Epidermal melanocyte (primary cell): ENCODE data around the gene EIF2B2.
A peak's percentile ranks its signal among the peaks of the same experiment; 100 is the strongest.

Experiments
- DNase-seq: peaks from one replicate; pipeline ENCODE4 v3.0.0; 2011; ENCODE audit warnings: low spot score; ENCODE audit not compliant: insufficient read length

Gene EIF2B2

DNA sequence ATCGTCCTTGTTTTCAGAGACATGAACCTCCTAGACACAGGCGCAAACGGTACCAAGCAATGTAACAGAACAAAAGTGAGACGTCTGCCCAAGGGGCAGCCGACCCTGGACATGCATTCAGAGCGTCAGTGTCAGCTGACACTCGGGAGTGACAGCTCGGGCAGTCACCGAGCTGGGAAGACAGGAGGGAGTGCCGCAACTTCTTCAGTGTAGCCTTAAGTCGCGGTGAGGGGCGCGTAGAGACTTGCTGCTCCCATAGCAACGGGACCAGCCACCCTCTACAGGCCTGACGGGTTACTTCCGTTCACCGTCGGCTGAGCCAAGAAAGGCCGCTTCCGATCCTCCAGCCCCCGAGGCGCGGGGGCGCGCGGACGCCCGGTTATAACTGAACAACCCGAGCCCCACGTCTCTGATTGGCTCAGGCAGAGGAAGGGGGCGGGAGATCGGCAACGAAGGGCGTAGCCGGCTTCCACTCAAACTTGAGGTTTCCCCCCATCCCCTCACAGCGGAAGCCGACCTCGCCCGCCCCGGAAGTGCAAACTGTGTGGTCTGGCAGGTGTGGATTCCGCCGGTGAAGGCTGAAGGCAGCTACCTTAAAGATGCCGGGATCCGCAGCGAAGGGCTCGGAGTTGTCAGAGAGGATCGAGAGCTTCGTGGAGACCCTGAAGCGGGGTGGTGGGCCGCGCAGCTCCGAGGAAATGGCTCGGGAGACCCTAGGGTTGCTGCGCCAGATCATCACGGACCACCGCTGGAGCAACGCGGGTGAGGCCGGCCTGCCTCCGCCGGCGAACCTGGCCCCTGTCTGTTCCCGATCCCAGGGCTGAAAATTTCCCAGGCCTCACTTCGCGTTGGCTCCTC lies at the start of gene EIF2B2:
EIF2B2 (plus strand) TSS at position 530 of the 858 bp plus-strand sequence; CDS start at position 600, 70 bp downstream.
- DNase-seq, result peak; percentile 86

DNA sequence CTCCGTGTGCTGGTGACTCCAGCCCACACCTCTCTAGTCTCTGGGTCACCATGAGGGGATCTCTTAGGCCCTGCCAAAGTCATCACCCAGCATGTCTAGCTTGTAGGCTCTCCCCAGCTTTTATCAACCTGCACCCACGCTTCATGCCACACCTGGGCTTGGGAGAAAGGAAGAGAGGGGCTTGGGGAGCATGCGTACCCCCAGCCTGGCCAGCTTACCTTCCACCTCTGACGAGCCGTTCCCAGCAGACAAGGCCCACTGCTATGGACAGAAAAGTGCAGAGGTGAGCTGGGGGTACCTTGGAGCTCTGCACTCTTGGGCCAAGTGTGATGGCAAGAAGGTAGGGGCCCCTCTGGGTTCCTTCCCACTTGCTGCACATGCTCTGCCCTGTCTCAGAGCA lies 49.0 kb upstream of the EIF2B2 start:
- no peak for DNase-seq

DNA sequence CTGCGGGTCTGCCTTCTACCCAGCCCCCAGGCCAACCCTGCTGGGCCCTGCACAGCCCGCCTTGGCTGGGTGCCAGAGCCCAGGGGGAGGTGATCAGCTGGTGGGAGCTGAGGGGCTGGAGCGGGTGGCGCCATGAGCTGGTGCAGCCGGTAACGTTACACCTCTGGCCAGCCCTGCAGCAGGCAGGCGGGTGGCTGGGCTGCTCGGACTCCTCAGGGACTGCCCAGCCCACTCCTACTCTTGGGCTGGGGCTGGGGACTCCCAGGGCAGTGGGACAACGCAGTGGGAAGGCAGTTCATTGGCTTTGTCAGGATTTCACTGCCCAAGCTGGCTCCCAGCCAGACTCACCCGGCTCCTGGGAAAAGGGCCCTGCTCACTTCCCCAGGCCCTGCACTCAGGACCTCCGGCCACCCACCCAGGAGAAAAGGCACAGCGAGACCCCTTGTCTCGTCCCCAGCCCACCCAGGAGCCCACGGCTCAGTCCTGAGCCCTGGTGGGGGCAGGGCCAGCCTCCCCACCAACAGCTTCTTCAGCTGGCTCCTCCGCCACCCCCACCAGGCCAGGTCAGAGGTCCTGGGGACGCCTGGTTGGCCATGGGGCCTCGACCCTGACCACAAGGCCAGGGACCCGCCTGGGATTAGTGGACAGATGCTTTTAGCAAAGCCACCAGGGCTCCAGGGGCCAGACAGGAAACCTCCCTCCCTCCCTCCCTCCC lies 48.3 kb upstream of the EIF2B2 start:
- no peak for DNase-seq

DNA sequence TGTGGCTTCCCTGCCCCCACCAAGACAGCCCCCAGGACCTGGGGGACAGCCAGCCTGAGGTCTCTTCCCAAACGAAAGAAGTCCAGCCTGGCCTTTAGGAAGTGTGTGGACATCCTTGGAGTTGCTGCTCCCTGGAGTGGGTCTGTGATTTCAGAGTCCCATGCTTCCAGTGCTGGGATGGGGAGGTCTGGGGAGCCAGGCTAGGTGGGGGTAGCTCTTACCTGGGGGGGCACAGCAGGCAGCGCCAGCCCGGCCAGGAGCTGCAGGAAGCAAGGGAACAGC lies 47.8 kb upstream of the EIF2B2 start:
- no peak for DNase-seq

DNA sequence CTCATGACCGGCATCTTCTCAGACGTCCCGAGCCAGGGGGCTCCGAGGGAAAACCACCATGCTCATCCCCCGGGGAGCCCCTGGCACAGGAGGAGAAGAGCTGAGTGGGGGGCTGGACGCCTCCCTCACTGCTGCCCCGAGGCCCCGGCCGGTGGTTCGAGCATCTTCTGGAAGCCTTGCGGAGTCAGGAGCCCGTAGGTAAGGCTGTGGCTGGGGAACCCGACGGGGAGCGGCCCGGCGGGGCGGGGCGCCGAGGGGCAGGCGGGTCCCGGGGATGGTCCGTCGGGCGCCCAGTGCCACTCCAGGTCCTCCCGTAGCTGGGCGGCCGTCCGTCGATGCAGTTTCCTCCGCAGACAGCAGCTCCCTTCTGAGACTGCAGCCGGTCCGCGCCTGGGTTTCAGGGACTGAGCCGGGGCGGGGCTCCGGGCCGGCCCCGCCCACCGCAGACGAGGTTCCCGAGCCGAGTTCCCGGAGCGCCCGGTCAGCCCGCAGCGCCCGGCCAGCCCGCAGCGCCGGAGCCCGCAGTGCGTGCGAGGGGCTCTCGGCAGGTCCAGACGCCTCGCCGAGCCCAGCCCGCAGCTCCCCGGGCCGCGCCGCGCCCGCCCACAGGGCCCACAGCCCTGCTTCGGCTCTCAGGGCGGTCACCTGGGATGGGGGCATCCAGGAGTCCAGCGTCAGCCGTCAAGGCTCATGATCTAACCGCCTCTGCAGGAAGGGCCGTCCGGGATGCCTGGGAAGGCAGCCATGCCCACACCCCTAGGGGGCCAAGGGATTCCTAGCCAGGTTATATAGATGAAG lies 47.3 kb upstream of the EIF2B2 start, which contains the start of gene PGF:
PGF (minus strand) TSS at position 369 of the 798 bp plus-strand sequence; CDS start at position 14, 355 bp downstream.
- DNase-seq, result peak; percentile 45

DNA sequence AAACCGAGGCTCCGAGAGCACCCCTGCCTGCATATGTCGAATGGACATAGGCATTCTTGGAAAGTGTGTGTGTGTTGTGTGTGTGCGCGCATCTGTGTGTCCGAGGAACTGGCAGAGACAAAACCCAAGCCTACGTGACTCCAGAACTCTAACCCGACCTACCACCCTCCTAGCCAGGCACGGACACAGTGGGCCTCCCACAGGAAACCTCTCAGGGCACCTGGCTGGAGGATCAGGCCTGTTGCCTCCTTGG lies 46.8 kb upstream of the EIF2B2 start:
- no peak for DNase-seq

DNA sequence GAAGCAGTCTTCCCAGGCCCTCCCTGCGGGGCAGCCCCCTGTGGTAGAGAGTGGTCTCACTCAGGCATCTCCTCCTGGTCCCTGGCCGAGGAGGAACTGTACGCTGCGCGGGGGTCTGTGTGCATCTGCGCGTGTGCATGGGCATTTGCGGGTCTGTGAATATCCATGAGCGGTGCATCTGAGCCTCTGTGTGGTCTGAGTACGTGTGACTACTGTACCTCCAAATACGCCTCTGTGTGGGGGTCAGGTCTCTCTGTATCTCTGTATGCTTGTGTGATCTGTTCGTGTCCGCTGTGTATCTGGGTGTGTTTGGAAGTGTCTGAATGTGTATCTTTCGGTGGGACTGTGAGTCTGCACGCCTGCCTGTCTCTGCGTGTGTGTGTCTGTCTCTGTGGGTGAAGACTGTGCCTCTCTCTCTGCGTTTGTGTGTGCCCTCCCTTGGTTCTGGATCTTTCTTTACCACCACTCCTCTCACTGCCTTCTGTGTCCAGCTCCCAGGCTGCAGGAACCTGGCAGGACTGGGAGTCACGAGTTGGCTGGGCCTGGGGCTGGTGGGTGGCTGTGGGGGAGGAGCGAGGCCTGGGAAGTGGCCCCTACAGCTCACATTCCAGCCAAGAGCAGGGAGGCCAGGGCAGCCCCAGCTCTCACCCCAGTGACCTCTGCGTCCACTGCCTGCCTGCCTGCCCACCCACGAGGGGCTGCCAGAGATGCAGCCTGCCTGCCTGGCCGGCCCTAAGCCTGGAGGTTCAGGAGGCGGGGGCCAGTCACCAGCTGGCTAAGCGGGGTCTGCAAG lies 46.2 kb upstream of the EIF2B2 start:
- no peak for DNase-seq

DNA sequence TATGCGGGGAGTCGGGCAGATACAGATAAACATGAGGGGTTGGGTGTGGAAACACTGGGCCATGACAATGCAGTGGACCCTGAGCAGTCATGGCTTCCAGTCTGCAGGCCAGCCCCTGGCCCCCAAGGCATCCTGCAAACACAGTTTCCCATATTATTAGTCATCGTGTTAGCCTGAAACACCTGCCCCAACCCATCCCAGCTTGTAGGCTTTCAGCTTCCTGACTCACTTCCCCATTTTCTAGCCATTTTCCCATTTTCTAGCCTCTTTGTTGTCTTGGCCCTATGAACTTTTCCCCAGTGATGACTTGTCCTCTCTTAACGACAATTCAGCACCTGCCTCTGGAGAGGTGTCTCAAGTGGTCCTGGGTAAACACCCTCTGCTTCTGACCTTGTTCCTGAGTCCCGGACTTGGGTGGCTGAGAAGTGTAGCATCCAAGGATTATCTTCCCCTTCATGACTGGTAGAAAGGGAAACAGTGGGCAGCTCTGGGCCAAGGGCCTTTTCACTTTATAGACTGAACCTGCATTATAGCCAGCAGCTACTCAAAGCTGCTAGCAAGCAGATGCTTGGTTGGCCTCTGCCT lies 43.0 kb upstream of the EIF2B2 start:
- no peak for DNase-seq

DNA sequence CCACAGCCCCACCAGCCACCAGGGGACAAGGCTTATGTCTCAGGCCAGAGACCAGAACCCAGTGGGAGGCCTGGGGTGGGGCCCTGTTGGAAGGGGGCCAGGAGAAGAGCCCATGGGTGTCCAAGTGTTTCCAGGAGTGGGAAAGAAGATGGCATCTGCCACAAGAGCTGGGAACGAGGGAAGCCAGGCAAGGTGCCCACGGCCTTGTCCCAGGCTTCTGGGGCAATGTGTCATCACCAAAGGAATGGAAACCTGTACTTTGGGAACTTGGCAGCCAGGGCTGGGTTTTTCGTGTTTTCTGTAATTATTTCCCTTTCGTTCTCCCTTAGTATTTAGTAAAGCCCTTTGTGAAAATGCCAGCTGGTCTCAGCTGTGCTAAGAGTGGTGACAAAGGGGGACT lies 42.0 kb upstream of the EIF2B2 start:
- DNase-seq, result no peak

DNA sequence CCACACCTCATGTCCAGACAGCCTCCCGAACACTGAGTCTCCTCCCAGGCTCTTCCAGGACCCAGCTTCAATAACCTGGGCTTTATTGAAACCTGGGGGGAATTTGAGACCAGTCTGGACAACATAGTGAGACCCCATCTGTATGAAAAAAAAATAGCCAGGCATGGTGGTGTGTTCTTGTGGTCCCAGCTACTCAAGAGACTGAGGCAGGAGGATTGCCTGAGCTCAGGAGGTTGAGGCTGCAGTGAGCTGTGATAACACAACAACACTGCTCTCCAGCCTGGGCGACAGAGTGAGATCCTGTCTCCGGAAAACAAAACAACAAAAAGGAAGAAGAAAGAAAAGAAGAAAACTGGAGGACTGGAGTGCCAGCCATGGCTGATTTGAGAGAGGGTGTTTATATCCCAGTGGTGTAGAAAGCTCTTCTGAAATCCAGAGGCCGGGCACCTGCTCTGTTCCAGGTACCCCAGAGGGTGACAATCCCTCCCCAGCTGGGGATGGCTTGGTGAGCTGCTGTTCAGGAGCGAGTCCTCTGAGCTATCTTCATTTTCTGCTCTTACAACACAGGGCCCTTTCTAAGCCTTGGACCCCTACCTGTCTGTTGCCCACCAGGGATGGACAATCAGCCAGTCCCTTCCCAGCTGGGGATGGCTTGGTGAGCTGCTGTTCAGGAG lies 41.3 kb upstream of the EIF2B2 start:
- no peak for DNase-seq

DNA sequence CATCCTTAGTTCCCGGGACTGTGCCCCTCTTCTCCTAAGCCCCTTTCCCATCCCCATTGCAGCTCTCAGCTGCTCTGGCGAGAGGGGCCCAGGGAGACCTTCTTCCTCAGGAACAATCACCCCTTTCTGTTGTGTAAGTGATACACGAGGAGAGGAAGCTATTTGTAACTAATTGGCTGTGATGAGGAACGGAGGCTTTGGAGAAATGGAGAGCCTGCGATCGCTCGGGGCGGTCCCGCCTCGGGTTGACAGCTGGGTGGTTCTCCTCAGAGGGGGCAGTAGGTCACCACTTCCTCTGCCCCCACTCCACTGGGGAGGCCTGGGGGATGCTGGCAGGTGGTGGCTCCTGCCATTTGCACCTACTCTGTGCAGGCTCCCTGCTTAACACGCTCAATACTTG lies 40.7 kb upstream of the EIF2B2 start:
- no peak for DNase-seq

DNA sequence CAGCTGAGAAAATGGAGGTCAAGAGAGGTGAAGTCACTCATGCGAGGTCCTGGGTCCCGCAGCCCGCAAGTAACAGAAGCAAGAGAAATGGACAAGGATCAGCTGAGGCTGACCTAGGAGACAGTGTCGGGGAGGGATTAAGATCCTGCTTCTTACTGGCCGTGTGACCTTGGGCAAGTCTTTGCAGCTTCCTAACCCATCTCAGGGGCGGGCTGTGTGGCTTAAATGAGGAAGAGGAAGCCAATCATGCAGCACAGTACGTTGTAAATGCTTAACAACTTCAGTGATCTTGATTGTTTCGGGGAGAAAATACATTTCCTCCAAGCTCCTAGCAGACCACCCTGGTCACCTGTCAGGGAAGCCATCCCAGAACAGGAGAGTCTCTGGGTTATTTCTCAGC lies 40.2 kb upstream of the EIF2B2 start:
- no peak for DNase-seq

DNA sequence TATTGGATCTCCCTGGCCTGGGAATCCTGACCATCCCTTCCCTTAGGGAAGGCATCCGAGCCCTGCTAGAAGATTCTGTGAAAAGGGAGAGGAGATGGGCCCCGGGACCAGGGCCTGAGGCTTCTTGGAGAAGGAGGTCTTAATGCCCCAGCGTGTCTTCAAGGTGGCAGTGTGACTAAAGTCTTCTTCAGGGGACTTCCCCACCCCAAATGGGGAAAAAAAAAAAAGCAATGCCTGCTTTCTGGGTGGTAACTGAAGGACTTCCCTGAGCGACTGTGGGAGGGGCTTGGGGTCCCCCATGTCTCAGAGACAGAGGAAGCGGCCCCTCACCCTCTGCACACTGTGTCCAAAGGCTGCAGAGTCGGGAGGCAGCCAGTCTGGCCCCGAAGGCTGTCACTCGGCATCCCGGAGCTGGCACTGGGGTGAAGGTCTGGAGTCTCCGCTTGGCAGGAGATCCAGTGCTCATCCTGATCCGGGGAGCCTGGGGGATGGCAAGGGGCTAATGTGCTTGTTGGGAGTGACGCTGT lies 39.5 kb upstream of the EIF2B2 start:
- no peak for DNase-seq

DNA sequence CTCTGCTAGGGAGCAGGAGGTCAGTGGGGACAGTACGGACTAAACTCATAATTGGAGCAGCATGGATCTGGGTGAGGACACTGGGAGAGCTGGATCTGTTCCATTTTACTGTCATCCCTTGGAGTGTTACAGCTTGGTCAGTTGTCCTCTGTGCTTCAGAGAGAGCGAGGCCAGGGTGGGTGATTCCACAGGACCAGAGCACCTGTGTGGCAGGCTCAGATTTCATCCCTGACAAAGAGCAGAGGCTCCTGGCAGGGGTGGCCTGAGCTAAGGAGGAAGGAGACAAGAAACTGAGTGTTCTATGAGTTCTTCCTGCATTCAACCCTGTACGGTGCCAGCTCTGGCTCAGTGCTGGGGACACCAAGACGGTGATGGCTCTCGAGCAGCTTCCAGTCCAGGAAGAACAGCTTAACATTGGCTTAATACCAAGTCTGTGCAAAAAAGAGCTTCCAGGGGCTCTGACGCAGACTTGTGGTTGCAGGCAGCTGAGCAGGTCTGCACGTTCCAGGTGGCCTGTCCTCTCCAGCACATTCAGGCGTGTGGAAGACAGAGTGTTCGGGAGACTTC lies 38.9 kb upstream of the EIF2B2 start:
- no peak for DNase-seq

DNA sequence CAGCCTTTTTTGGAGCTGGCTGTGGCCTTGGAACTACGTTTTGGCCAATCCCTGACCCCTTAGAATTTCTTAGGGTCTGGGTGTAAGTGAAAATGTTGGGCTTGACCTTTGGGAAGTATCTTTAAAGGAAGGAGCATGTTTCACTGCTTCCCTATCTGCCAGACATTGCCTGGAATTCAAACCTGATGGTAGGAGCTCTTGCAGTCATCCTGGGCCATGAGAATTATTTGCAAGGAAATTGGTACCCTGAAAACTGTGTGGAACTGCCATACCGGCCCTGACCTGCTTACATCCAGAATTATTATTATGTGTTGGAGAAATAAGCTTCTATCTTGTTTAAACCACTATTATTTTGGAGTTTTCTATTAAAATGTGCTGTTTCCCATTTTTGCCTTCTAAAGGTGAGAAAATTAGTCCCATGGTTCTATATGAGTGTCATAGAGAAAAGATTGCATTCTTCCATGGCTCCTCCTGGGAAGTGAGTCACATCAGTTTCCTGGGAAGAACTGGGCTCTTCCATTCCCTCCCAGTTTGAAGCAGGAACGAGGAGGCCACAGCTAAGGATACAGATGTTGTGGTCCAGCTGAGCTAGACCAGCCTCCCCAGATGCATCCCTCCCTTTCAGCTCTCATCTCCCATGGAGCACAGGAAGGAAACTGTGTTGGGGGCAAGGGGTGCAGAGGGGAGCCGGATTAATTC lies 37.8 kb upstream of the EIF2B2 start:
- no peak for DNase-seq

DNA sequence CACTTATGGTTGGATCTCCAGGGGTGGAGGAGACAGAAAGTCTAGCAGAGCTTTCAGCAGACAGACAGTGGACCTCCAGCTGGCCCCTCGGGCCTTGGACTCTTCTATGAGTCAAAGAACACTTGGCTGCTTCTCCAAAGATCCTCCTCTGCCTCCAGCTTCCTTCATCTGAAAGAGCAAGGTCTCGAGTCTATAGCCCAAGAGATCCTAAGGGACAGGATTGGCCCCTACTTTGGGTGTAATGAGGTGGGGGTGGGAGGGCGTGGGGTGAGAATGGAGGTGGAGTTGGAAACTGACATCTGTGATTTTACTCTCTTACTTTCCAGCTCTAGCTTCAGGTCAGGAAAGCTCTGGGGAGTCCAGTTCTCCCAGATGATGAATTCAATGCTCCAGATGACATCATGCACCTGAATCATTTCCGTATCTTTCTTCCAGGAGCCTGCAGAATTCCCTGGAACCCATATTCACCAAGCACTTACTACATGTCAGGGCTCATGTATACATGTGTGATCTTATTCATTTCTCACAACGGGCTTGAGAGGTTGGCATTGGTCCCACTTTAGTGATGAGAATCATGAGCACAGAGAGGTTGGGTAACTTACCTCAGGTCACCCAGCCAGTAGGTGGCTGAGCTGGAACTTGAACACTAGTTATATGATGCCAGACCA lies 37.1 kb upstream of the EIF2B2 start:
- no peak for DNase-seq

DNA sequence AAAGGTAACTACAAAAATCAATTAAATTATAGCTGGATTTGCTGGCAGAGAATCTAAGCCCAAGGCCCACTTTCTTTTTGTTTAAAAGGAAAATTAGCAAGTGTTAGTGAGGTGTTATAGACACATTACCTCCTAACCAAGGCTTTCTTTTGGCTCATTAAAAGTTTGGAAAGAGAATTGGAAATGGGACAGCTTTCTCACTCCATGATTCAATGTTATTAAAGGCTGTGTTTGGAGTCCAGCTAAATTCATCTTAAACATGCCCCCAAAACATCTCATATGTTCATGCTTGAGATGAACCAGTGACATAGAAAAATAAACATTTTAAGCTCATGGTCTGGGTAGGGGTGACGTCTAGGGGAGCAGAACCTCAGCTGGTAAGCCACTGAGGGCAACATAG lies 33.9 kb upstream of the EIF2B2 start:
- no peak for DNase-seq

DNA sequence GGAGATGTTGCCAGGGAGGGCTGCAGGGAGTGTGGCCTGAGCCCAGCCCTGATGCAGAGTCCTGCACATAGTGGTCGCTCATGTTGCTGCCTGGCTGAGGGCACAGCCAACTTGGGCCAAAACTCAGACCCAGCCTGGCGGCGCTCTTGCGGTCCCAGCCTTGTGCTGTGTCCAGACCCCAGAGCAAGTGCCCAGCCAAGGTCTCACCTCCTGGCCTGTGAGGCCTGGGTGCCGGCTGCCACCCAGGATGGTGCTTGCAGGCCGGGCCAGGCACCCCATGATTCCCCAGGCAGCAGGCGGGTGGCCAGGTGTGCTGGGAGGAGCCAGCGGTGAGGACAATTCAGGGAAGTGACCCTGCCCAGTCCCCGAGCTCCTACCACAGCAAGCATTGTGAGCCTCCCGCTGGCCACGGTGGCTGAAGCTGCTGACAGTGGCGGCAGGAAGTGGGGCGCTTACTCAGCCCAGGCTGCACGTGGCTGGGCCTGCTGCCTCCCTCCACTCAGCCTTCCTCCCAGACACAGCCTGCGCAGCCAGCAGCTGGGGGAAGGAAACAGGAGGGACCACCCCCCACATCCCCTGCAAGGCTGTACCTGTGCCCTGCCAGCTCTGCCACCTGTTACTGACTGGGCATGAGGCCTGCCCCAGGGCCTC lies 29.6 kb upstream of the EIF2B2 start:
- no peak for DNase-seq
